Measurements from ENCODE around the gene WWOX. TPM values are rescaled to one million over a fixed set of nuclear protein-coding genes. Genes with fewer than 3 reads are reported as not detected.

The WWOX gene
- total RNA-seq, 1 experiment from 2014 or later = 35.6 TPM

DNA sequence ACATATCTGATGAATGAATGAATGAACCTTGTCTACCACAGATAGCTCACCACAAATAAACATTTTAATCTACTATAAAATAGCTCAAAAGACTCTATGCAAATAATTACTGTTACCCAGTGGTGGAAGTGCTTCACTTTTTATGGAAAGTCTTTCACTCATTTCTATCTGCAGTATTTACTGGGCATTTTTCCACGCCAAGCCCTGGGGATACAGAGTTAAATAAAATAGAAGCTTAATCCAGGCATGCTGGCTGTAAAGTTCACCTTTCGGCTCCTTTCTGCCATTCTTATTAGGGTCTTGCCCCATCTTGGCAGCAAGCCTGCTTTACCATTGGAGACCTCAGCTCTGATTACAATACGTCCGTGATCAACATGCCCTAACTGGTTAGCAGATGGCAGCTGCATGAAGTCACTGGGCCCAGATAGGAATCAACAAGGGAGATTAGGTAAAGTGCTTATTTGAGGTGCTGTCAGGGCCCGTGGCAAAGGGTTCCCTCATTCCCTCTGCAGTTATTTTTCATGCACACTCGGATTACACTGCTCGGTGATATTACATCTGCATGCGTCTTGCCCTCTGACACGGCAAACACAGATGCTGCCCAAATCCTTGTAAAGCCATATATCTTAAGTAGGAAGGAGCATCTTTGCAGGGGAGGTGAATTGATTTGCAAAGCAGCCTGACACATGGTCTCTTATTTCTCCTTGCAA lies 648.9 kb downstream of the WWOX start:
- CTCF ChIA-PET = no interaction called here
- no peak overlapping the region for H3K4me2 ChIP-seq

DNA sequence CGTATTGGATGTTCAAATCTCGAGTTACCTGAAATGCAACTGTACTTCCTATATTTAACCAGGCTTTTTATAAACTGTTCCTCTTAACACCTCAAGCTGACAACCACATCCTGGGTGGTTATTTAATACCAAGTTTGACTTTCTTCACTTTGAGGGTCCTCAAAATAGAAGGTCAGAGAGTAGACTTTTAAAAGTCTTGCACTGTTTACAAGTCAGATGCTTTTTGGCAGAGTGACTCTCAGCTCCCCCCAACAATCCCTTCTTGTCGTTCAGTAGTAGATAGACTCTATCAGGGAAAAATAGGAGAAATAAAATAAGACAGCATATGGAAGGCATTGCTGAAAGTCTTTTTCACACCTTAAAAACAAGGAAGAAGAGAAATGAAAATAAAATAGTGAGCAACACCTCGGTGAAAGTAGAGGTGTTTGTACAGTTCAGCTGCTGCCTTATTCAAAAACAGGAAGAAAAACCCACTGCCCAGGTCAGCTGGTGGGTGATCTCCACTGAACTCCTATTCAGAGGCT lies 650.4 kb downstream of the WWOX start:
- POLR2A ChIA-PET (ENCODE audit: unreplicated experiment) = no interaction called here
- intact Hi-C loops (cut with micrococcal nuclease; ENCODE audit: unreplicated experiment) = no loop called here
- H3K36me3 ChIP-seq (ENCODE audit: low read depth) = no peaks in the 10 kb centered on the region
- no TSS peak for BruUV-seq (replicated peaks)
- no peaks in the 10 kb centered on the region for H3K79me2 ChIP-seq (ENCODE audit: low read depth)
- no peak overlapping the region for H3K4me3 ChIP-seq
- DNase-seq = no peak
- H3F3A ChIP-seq (ENCODE audit: insufficient read depth, low read depth) = no peaks in the 10 kb centered on the region
- CTCF ChIA-PET = no interaction called here
- H4K20me1 ChIP-seq (ENCODE audit: insufficient read depth) = no peaks in the 10 kb centered on the region
- H3K4me2 ChIP-seq = no peak overlapping the region
- no peaks in the 10 kb centered on the region for H3K27me3 ChIP-seq (ENCODE audit: insufficient read depth, low read depth)
- H3K4me1 ChIP-seq (replicated peaks; ENCODE audit: insufficient read depth) = no peaks in the 10 kb centered on the region
- H3K9me3 ChIP-seq (ENCODE audit: insufficient read depth, low read depth) = no peaks in the 10 kb centered on the region
- TF ChIP-seq, protein P1, sequence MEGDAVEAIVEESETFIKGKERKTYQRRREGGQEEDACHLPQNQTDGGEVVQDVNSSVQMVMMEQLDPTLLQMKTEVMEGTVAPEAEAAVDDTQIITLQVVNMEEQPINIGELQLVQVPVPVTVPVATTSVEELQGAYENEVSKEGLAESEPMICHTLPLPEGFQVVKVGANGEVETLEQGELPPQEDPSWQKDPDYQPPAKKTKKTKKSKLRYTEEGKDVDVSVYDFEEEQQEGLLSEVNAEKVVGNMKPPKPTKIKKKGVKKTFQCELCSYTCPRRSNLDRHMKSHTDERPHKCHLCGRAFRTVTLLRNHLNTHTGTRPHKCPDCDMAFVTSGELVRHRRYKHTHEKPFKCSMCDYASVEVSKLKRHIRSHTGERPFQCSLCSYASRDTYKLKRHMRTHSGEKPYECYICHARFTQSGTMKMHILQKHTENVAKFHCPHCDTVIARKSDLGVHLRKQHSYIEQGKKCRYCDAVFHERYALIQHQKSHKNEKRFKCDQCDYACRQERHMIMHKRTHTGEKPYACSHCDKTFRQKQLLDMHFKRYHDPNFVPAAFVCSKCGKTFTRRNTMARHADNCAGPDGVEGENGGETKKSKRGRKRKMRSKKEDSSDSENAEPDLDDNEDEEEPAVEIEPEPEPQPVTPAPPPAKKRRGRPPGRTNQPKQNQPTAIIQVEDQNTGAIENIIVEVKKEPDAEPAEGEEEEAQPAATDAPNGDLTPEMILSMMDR (conservative IDR thresholded peaks at IDR 0.05) = no peak
- TF ChIP-seq EZH2 (IDR thresholded peaks at IDR 0.05; ENCODE audit: low read depth) = no peak
- no peaks in the 10 kb centered on the region for H3K9me2 ChIP-seq (ENCODE audit: insufficient read depth)
- H2AFZ ChIP-seq = no peak overlapping the region
- no peak overlapping the region for H3K27ac ChIP-seq

More for the DNA sequence above, 648.9 kb downstream of the WWOX start:
- Histone ChIP-seq H3K9me2 (ENCODE audit: insufficient read depth) (no peaks in the 10 kb centered on the region), H3K4me3 (no peak overlapping the region), H3K79me2 (ENCODE audit: low read depth) (no peaks in the 10 kb centered on the region), H3K4me1 (replicated peaks; ENCODE audit: insufficient read depth) (no peaks in the 10 kb centered on the region), H3K27ac (no peak overlapping the region), H2AFZ (no peak overlapping the region), H3K27me3 (ENCODE audit: insufficient read depth, low read depth) (no peaks in the 10 kb centered on the region), H3K9me3 (ENCODE audit: insufficient read depth, low read depth) (no peaks in the 10 kb centered on the region), H3K36me3 (ENCODE audit: low read depth) (no peaks in the 10 kb centered on the region), H4K20me1 (ENCODE audit: insufficient read depth) (no peaks in the 10 kb centered on the region), H3F3A (ENCODE audit: insufficient read depth, low read depth) (no peaks in the 10 kb centered on the region)
- no peak for DNase-seq
- no TSS peak for BruUV-seq (replicated peaks)
- no peak for TF ChIP-seq EZH2 (IDR thresholded peaks at IDR 0.05; ENCODE audit: low read depth)
- TF ChIP-seq, protein P1 (conservative IDR thresholded peaks at IDR 0.05) = no peak
- POLR2A ChIA-PET (ENCODE audit: unreplicated experiment) = no interaction called here
- intact Hi-C loops (cut with micrococcal nuclease; ENCODE audit: unreplicated experiment) = no loop called here

DNA sequence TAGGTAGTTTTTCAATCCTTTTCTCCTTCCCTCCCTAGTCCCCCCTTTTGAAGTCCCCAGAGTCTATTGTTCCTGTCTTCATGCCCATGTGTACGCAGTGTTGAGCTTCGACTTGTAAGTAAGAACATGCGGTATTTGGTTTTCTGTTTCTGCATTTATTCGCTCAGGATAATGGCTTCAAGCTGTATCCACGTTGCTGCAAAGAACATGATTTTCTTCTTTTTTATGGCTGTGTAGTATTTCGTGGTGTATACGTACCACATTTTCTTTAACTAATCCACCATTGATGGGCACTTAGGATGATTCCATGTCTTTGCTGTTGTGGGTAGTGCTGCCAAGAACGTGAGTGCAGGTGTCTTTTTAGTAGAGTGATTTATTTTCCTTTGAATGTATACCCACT lies 651.2 kb downstream of the WWOX start:
- ChIA-PET POLR2A (ENCODE audit: unreplicated experiment) (no interaction called here), CTCF (no interaction called here)
- DNase-seq = no peak
- Histone ChIP-seq H3K27me3 (ENCODE audit: insufficient read depth, low read depth) (no peaks in the 10 kb centered on the region), H3K79me2 (ENCODE audit: low read depth) (no peaks in the 10 kb centered on the region), H3K27ac (no peak overlapping the region), H3K36me3 (ENCODE audit: low read depth) (no peaks in the 10 kb centered on the region), H3K9me3 (ENCODE audit: insufficient read depth, low read depth) (no peaks in the 10 kb centered on the region), H3K9me2 (ENCODE audit: insufficient read depth) (no peaks in the 10 kb centered on the region), H3F3A (ENCODE audit: insufficient read depth, low read depth) (no peaks in the 10 kb centered on the region), H2AFZ (no peak overlapping the region), H3K4me2 (no peak overlapping the region), H3K4me1 (replicated peaks; ENCODE audit: insufficient read depth) (no peaks in the 10 kb centered on the region), H3K4me3 (no peak overlapping the region), H4K20me1 (ENCODE audit: insufficient read depth) (no peaks in the 10 kb centered on the region)
- intact Hi-C loops (cut with micrococcal nuclease; ENCODE audit: unreplicated experiment) = no loop called here
- no peak for TF ChIP-seq EZH2 (IDR thresholded peaks at IDR 0.05; ENCODE audit: low read depth)
- TF ChIP-seq, protein P1 (conservative IDR thresholded peaks at IDR 0.05) = no peak
- no TSS peak for BruUV-seq (replicated peaks)

All from PC-9 (cell line).